GM12878 (cell line): ENCODE results near the gene CFAP65. TPM values are rescaled to one million over a fixed set of nuclear protein-coding genes. Genes with fewer than 3 reads are reported as not detected.

Experiments used
- ATAC-seq: fragments of 200-7000 bp; cut with Tn5 transposase; 3 replicates; pipeline ENCODE4 v1.9.1; 2020; ENCODE audit warnings: mild to moderate bottlenecking, moderate library complexity
- BruUV-seq: library from RNA; stranded (reverse); fragments of 400-500 nt; replicated peaks from 2 replicates; lab custom pipeline; 2021; lab: Mats Ljungman, UMichigan
- CTCF ChIA-PET: fragments of 300-600 bp; sonication (Branson Sonifier 250); formaldehyde crosslinking; extraction: SDS; loops from one replicate; lab custom pipeline; 2021; ENCODE audit warnings: inconsistent platforms; lab: Yijun Ruan, JAX
- POLR2A ChIA-PET: fragments of 350-600 bp; formaldehyde crosslinking; extraction: SDS; loops from one replicate; lab custom pipeline; 2021; ENCODE audit warnings: inconsistent platforms; lab: Charles Lee
- RAD21 ChIA-PET: fragments of 300-600 bp; sonication (Branson Sonifier 250); formaldehyde crosslinking; loops from one replicate; lab custom pipeline; 2023; ENCODE audit warnings: antibody characterized with exemption; ENCODE audit not compliant: unreplicated experiment; lab: Charles Lee
- SMC1A ChIA-PET: fragments of 300-600 bp; sonication (Branson Sonifier 250); formaldehyde crosslinking; loops from one replicate; lab custom pipeline; 2023; ENCODE audit not compliant: unreplicated experiment, uncharacterized antibody; lab: Charles Lee
- DNase-seq: peaks from one replicate; pipeline ENCODE4 v3.0.0-alpha.2; 2011; ENCODE audit warnings: low read depth, low spot score
- FAIRE-seq: peaks from 3 replicates; lab custom pipeline; 2011; peaks lifted over from hg19 to GRCh38; lab: Jason Lieb, UNC
- H2AFZ ChIP-seq: 2 replicates; pipeline ENCODE4 v1.6.0; 2011; ENCODE audit warnings: low read depth, low read length, control low read depth; ENCODE audit not compliant: control insufficient read depth
- H3K27ac ChIP-seq: 2 replicates; pipeline ENCODE4 v1.5.1; 2011; ENCODE audit warnings: control low read depth; ENCODE audit not compliant: control insufficient read depth, insufficient read depth
- H3K27me3 ChIP-seq, 2 experiments: replicated peaks in 1 of 2; 2 replicates each; pipeline versions ENCODE4 v1.6.0 to v1.6.1; 2011; ENCODE audit warnings: low read length in 1 of 2; ENCODE audit not compliant: control insufficient read depth in 2 of 2, insufficient read depth in 2 of 2
- H3K36me3 ChIP-seq, 2 experiments: 2 replicates each; pipeline ENCODE4 v1.5.1; 2011; ENCODE audit warnings: low read length in 1 of 2; ENCODE audit not compliant: control insufficient read depth in 2 of 2, insufficient read depth in 2 of 2
- H3K4me1 ChIP-seq: 2 replicates; pipeline ENCODE4 v1.6.1; 2011; ENCODE audit warnings: mild to moderate bottlenecking, low read length, moderate library complexity, mixed read lengths; ENCODE audit not compliant: control insufficient read depth, insufficient read depth
- H3K4me2 ChIP-seq: 2 replicates; pipeline ENCODE4 v1.6.0; 2011; ENCODE audit warnings: control low read depth; ENCODE audit not compliant: control insufficient read depth, insufficient read depth
- H3K4me3 ChIP-seq: fragments of 200-600 bp; sonication (generic); 2 replicates; pipeline ENCODE4 v1.5.1; 2016
- H3K79me2 ChIP-seq: 2 replicates; pipeline ENCODE4 v1.6.0; 2011; ENCODE audit warnings: low read length; ENCODE audit not compliant: control insufficient read depth, insufficient read depth
- H3K9ac ChIP-seq: 2 replicates; pipeline ENCODE4 v1.8.0; 2011; ENCODE audit warnings: low read length, control low read depth, mixed read lengths; ENCODE audit not compliant: control insufficient read depth, insufficient read depth
- H3K9me3 ChIP-seq: replicated peaks from 3 replicates; pipeline ENCODE4 v1.5.1; 2011; ENCODE audit warnings: mild to moderate bottlenecking, low read length; ENCODE audit not compliant: control insufficient read depth, insufficient read depth
- H4K20me1 ChIP-seq: 2 replicates; pipeline ENCODE4 v1.6.0; 2011; ENCODE audit not compliant: control insufficient read depth, insufficient read depth
- CEBPZ ChIP-seq: fragments of 150-350 bp; IDR thresholded peaks from 2 replicates; pipeline ENCODE4 v1.6.1; 2016; ENCODE audit warnings: low read depth, low read length
- EZH2 ChIP-seq: IDR thresholded peaks from 2 replicates; pipeline ENCODE4 v1.6.1; 2012; ENCODE audit warnings: low read depth, mild to moderate bottlenecking, control low read depth, inconsistent platforms, low read length, borderline replicate concordance; ENCODE audit not compliant: control insufficient read depth
- JUNB ChIP-seq: IDR thresholded peaks from 2 replicates; pipeline ENCODE4 v1.6.1; 2016; ENCODE audit warnings: antibody characterized with exemption, mild to moderate bottlenecking
- SIX5 ChIP-seq: IDR thresholded peaks from 2 replicates; pipeline ENCODE4 v1.6.1; 2011; ENCODE audit warnings: mild to moderate bottlenecking, low read depth, low read length, moderate library complexity; ENCODE audit not compliant: severe bottlenecking
- ZNF384 ChIP-seq: IDR thresholded peaks from 2 replicates; pipeline ENCODE4 v1.6.1; 2012; ENCODE audit warnings: low read depth, mild to moderate bottlenecking, low read length, improper control_type of control experiment, borderline replicate concordance
- WGBS: methylation state at CpG from one replicate; pipeline ENCODE4 v1.1.6; 2016; ENCODE audit warnings: low lambda C conversion rate; ENCODE audit not compliant: insufficient replicate concordance, insufficient coverage; ENCODE audit errors: missing lambda C conversion rate; 5-methylcytosine and 5-hydroxymethylcytosine counted together
- in situ Hi-C: fragments of 300-500 bp; cut with MboI; formaldehyde crosslinking; loops from 9 replicates; pipeline ENCODE4 v1.14.3; 2018; ENCODE audit warnings: mixed read lengths
- intact Hi-C: fragments of 100-400 bp; cut with micrococcal nuclease; formaldehyde crosslinking; loops from one replicate; pipeline ENCODE4 v1.14.2; 2022; ENCODE audit not compliant: unreplicated experiment
- polyA plus RNA-seq, 11 experiments: library from polyadenylated mRNA; depleted of rRNA in 4 of 11; unstranded in 6 of 11; stranded (reverse) in 5 of 11; fragments of >200 nt; fragmentation: Nextera tagmentation in 4 of 11; fragmentation: Illumina TruSeq in 1 of 11; extraction: Ambion mirVana in 4 of 11; extraction: Trizol in 1 of 11; gene quantifications; 1 replicate in 1 of 11; 2 replicates in 10 of 11; pipeline versions ENCODE4 v1.2.1 to v1.2.3, GENCODE V29; 2011 to 2016; ENCODE audit warnings: inconsistent platforms in 2 of 11, missing spikeins in 2 of 11, low read depth in 1 of 11
- total RNA-seq, 4 experiments: library from RNA; depleted of rRNA in 3 of 4; stranded (reverse); fragments of >200 nt in 3 of 4; fragmentation: Illumina TruSeq in 1 of 4; extraction: Trizol in 1 of 4; gene quantifications; 2 replicates each; pipeline versions ENCODE4 v1.2.1 to v1.2.3, GENCODE V29; 2013 to 2021
- TF ChIP-seq, protein P1 (sequence below): fragments of 450-650 bp; IDR thresholded peaks from 2 replicates; pipeline ENCODE4 v1.6.1; 2017; ENCODE audit warnings: low read depth, mild to moderate bottlenecking, moderate library complexity

CFAP65 gene
- total and polyA plus RNA-seq, 10 of the 15 experiments (the other 5 are each of a cell fraction or from before 2014, with no cell fraction given), result not detected

GRCh38 chr2:219034823-219035222 is 6.5 kb downstream of the CFAP65 start:
- H3K4me2 ChIP-seq, result no peak overlapping the region
- ChIA-PET CTCF (interaction anchor here (0.6 to 1.2 kb wide), 3 partner anchors 24 to 277 kb away, joined by 3 to 4 read pairs (median 4); no protein-coding TSS in a partner anchor), POLR2A (no interaction called here), SMC1A (no interaction called here), RAD21 (no interaction called here)
- intact Hi-C loops, result no loop called here
- no TSS peak for BruUV-seq
- no peak overlapping the region for H3K27ac ChIP-seq
- no peak for TF ChIP-seq SIX5
- TF ChIP-seq, protein P1, sequence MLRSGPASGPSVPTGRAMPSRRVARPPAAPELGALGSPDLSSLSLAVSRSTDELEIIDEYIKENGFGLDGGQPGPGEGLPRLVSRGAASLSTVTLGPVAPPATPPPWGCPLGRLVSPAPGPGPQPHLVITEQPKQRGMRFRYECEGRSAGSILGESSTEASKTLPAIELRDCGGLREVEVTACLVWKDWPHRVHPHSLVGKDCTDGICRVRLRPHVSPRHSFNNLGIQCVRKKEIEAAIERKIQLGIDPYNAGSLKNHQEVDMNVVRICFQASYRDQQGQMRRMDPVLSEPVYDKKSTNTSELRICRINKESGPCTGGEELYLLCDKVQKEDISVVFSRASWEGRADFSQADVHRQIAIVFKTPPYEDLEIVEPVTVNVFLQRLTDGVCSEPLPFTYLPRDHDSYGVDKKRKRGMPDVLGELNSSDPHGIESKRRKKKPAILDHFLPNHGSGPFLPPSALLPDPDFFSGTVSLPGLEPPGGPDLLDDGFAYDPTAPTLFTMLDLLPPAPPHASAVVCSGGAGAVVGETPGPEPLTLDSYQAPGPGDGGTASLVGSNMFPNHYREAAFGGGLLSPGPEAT, result no peak
- FAIRE-seq (no peak), DNase-seq (no peak), ATAC-seq (no peak)
- in situ Hi-C loops, result no loop called here
- no peaks in the 10 kb centered on the region for H3K36me3 ChIP-seq
- no peaks in the 10 kb centered on the region for H4K20me1 ChIP-seq
- H3K79me2 ChIP-seq, result no peaks in the 10 kb centered on the region
- WGBS, result 38% methylated on average over 6 of the region's 6 CpGs
- H3K9ac ChIP-seq, result no peak overlapping the region
- H3K4me1 ChIP-seq, result no peaks in the 10 kb centered on the region
- H3K9me3 ChIP-seq, result no peaks in the 10 kb centered on the region
- H3K4me3 ChIP-seq, result no peak overlapping the region
- no peaks in the 10 kb centered on the region; a peak in 2 of 4 replicates for H3K27me3 ChIP-seq
- H2AFZ ChIP-seq, result no peak overlapping the region

- DNase-seq (no peak), ATAC-seq (no peak), FAIRE-seq (no peak)
- Histone ChIP-seq H3K4me3 (no peak overlapping the region), H3K36me3 (no peaks in the 10 kb centered on the region), H4K20me1 (no peaks in the 10 kb centered on the region), H3K79me2 (no peaks in the 10 kb centered on the region), H3K27me3 (no peaks in the 10 kb centered on the region; a peak in 2 of 4 replicates), H2AFZ (no peak overlapping the region), H3K4me1 (no peaks in the 10 kb centered on the region), H3K9ac (no peak overlapping the region), H3K4me2 (no peak overlapping the region), H3K27ac (no peak overlapping the region), H3K9me3 (no peaks in the 10 kb centered on the region)
- no TSS peak for BruUV-seq
- ChIA-PET RAD21 (interaction anchor here (1.3 to 3.1 kb wide), 2 partner anchors 87 to 121 kb away, joined by 4 to 41 read pairs; no protein-coding TSS in a partner anchor), CTCF (interaction anchor here (0.7 to 6.6 kb wide), 4 partner anchors 37 to 123 kb away, joined by 4 to 100 read pairs (median 8); no protein-coding TSS in a partner anchor), POLR2A (no interaction called here), SMC1A (no interaction called here)
- in situ Hi-C loops, result no loop called here
- 59% methylated on average over 23 of the region's 23 CpGs for whole genome bisulfite sequencing
- intact Hi-C loops, result no loop called here
- TF ChIP-seq, protein P1, result no peak
- no peak for TF ChIP-seq JUNB
- TF ChIP-seq CEBPZ, result no peak
- no peak for TF ChIP-seq EZH2
- TF ChIP-seq ZNF384, result no peak
These were observed 9.1 kb downstream of the CFAP65 start for GRCh38 chr2:219032051-219032745.
